Heart left ventricle (tissue), 16 donors: ENCODE data around the gene EGR4. TPM values are rescaled to one million over a fixed set of nuclear protein-coding genes. Genes with fewer than 3 reads are reported as not detected.

Source experiments
- ATAC-seq, 4 donors: fragments of 200-7000 bp; cut with Tn5 transposase; one replicate each; pipeline ENCODE4 v1.9.1; 2020 to 2022; ENCODE audit warnings: moderate library complexity in 4 of 4, mild to moderate bottlenecking in 3 of 4, moderate number of reproducible peaks in 1 of 4
- DNase-seq, 5 donors: peaks; one replicate each; pipeline ENCODE4 v3.0.0-alpha.2; 2020
- H3K27ac ChIP-seq, 12 donors: fragments of 200-600 bp; sonication (generic) in 4 of 12; one replicate each; pipeline versions ENCODE4 v1.5.0 to v1.8.0; 2016 to 2022; ENCODE audit warnings: mild to moderate bottlenecking in 2 of 12
- H3K27me3 ChIP-seq, 9 donors: fragments of 200-600 bp; sonication (generic) in 2 of 9; one replicate each; pipeline versions ENCODE4 v1.5.1 to v1.8.0; 2016 to 2022; ENCODE audit warnings: mild to moderate bottlenecking in 3 of 9
- H3K36me3 ChIP-seq, 9 donors: fragments of 200-600 bp; sonication (generic) in 2 of 9; one replicate each; pipeline versions ENCODE4 v1.5.0 to v1.8.0; 2018 to 2022; ENCODE audit warnings: mild to moderate bottlenecking in 2 of 9
- H3K4me1 ChIP-seq, 12 donors: fragments of 200-600 bp; sonication (generic) in 4 of 12; one replicate each; pipeline versions ENCODE4 v1.5.0 to v1.8.0; 2016 to 2022; ENCODE audit warnings: mild to moderate bottlenecking in 3 of 12
- H3K4me3 ChIP-seq, 12 donors: fragments of 200-600 bp; sonication (generic) in 4 of 12; one replicate each; pipeline versions ENCODE4 v1.5.0 to v1.8.0; 2017 to 2022; ENCODE audit warnings: mild to moderate bottlenecking in 9 of 12, moderate library complexity in 4 of 12
- H3K9me3 ChIP-seq, 12 donors: fragments of 200-600 bp; sonication (generic) in 4 of 12; one replicate each; pipeline versions ENCODE4 v1.5.0 to v1.8.0; 2016 to 2022; ENCODE audit warnings: mild to moderate bottlenecking in 1 of 12
- POLR2A ChIP-seq, 2 donors: fragments of 450-650 bp; IDR thresholded peaks; one replicate each; pipeline ENCODE4 v1.6.1; 2017; ENCODE audit warnings: antibody characterized with exemption in 2 of 2, mild to moderate bottlenecking in 2 of 2, moderate library complexity in 2 of 2
- WGBS, 4 donors: extraction: QIAGEN DNeasy Blood & Tissue Kit in 2 of 4; methylation state at CpG; one replicate each; pipeline versions ENCODE4 v1.1.5 to v1.1.7; 2013 to 2018; 5-methylcytosine and 5-hydroxymethylcytosine counted together
- intact Hi-C, 10 donors: fragments of 100-400 bp; cut with DNase I; formaldehyde crosslinking; loops; one replicate each; pipeline versions ENCODE4 v1.11.1 to v1.14.2; 2022
- polyA plus RNA-seq, 2 donors: library from polyadenylated mRNA; stranded (reverse); fragments of 200-250 nt; gene quantifications; one replicate each; pipeline ENCODE4 v1.2.3, GENCODE V29; 2013
- total RNA-seq, 9 donors: library from RNA; depleted of rRNA in 2 of 9; stranded (reverse); fragments of >200 nt in 2 of 9; fragmentation: NEBNext Ultra II Directional in 3 of 9; extraction: Animal tissue kit (Norgen Biotek cat#: 25700) in 3 of 9; gene quantifications; one replicate each; pipeline versions ENCODE4 v1.1.0 to v1.2.4, GENCODE V29; 2016 to 2023
- TF ChIP-seq, protein P1 (sequence below), 12 donors: fragments of 200-600 bp; sonication (generic) in 4 of 12; IDR thresholded peaks; one replicate each; pipeline versions ENCODE4 v1.5.0 to v1.8.0; 2018 to 2022; ENCODE audit warnings: antibody characterized with exemption in 12 of 12, mild to moderate bottlenecking in 5 of 12
- donor health status: ischemic (EF 13 %, LVEDD 7.1; RV severe dilation, severe dysfunction).
- donor health status: healthy with polysubstance abuse.
- donor health status: DM: no; HTN: yes; CAD: no.
- donor health status: DM: no; HTN: no; CAD: no.
- donor health status: ischemic (EF 25% LVEDD 6.9; RV normal size, moderate dysfunction).
- donor health status: ischemic (EF 25% LVEDD 5.7; RV mildly dilated, moderate dysfunction).
- donor health status: healthy.
- donor health status: DM: yes; HTN: yes; CAD: no.
- donor health status: ischemic (EF 35%, LVEDD 5.7; RV mildly dilated, moderate dysfunction).
- donor health status: nonischemic (EF 11% LVEDD 7.7; RV severe dilation, severe dysfunction).
- donor health status: DM: yes; HTN: yes; CAD: no.
- donor health status: PGD.
- donor health status: ischemic (EF 29% LVEDD 5.4; RV normal size, mild dysfunction).
- donor health status: nonischemic (EF 23%, LVEDD 6.1; RV moderate dilation, normal function).

Gene EGR4
- total and polyA plus RNA-seq, 11 donors, result not detected

DNA sequence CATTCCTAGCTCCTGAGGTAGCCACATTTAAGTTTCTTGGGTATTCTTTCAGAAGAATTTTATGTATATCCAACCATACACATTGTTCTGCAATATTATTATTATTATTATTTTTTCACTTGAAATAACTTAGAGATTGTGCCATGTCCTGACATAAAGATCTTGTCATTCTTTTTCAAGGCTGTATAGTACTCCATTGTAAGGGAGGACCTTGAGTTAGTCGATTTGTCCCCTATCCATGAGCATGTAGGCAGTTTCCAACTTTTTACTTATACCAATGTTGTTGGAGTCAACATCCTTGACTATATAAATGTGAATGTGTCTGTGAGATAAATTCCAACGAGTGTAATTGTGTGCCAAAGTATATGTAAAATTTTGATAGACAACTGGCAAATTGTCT lies 891 bp upstream of the EGR4 start:
- H3K27me3 ChIP-seq, result peaks cover 41 to 96% (median 66%) of the 10 kb centered on the region in 9 donors
- DNase-seq, result no peak
- WGBS, 4 donors, result 82 to 93% (median 87%) methylated on average over 2 of the region's 2 CpGs
- peaks cover 0 to 27% (median 9%) of the 10 kb centered on the region in 12 donors for H3K4me1 ChIP-seq
- no peak overlapping the region for H3K27ac ChIP-seq
- H3K36me3 ChIP-seq, result no peaks in the 10 kb centered on the region
- H3K4me3 ChIP-seq, result no peak overlapping the region
- TF ChIP-seq, protein P1, sequence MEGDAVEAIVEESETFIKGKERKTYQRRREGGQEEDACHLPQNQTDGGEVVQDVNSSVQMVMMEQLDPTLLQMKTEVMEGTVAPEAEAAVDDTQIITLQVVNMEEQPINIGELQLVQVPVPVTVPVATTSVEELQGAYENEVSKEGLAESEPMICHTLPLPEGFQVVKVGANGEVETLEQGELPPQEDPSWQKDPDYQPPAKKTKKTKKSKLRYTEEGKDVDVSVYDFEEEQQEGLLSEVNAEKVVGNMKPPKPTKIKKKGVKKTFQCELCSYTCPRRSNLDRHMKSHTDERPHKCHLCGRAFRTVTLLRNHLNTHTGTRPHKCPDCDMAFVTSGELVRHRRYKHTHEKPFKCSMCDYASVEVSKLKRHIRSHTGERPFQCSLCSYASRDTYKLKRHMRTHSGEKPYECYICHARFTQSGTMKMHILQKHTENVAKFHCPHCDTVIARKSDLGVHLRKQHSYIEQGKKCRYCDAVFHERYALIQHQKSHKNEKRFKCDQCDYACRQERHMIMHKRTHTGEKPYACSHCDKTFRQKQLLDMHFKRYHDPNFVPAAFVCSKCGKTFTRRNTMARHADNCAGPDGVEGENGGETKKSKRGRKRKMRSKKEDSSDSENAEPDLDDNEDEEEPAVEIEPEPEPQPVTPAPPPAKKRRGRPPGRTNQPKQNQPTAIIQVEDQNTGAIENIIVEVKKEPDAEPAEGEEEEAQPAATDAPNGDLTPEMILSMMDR (IDR thresholded peaks at IDR 0.05), result no peak
- TF ChIP-seq POLR2A (IDR thresholded peaks at IDR 0.05), result no peak
- intact Hi-C loops, result no loop called here
- no peak for ATAC-seq
- no peaks in the 10 kb centered on the region for H3K9me3 ChIP-seq

DNA sequence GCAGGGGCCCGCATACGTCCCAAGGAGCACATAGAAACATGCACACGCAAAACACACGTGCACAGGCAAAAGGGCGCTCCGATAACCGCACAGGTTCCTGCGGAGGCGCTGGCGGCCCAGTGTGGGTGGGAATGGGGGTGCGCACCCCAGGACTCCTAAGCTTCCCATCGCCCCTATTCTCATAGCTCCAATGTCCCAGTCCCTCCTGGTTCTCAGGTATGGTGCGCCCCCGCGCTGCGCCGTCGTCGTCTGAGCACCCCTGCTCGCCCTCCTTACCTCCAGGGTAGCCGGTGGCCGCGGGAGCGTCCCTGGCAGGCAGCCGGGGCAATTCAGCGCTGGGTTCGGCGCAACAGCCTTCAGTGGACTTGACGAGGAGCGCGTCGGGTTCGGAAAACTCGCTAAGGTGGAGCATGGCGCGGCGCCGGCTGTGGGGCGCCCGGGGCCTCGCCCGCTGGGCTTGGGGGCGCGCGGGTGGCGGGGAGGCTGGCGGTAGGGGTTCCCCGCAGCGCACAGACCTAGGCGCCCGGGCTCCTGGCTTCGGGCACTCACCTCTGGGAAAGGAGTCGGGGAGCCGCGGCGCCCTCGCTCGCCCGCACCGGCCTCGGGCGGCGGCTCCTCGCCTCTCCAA lies 328 bp downstream of the EGR4 start:
- Histone ChIP-seq H3K4me3 (peak overlapping the region; percentile 19 to 63 (median 42)), H3K4me1 (peaks cover 0 to 27% (median 9%) of the 10 kb centered on the region in 12 donors), H3K27ac (no peak overlapping the region), H3K36me3 (no peaks in the 10 kb centered on the region), H3K27me3 (peaks cover 42 to 99% (median 69%) of the 10 kb centered on the region in 9 donors), H3K9me3 (no peaks in the 10 kb centered on the region)
- DNase-seq (no peak), ATAC-seq (peak in 1 of 4 donors; percentile 11)
- intact Hi-C loops, result no loop called here
- 3 to 40% (median 4%) methylated on average over 1 to 64 of the region's 64 CpGs for WGBS, 4 donors
- TF ChIP-seq POLR2A (IDR thresholded peaks at IDR 0.05), result no peak
- TF ChIP-seq, protein P1 (IDR thresholded peaks at IDR 0.05), result no peak

DNA sequence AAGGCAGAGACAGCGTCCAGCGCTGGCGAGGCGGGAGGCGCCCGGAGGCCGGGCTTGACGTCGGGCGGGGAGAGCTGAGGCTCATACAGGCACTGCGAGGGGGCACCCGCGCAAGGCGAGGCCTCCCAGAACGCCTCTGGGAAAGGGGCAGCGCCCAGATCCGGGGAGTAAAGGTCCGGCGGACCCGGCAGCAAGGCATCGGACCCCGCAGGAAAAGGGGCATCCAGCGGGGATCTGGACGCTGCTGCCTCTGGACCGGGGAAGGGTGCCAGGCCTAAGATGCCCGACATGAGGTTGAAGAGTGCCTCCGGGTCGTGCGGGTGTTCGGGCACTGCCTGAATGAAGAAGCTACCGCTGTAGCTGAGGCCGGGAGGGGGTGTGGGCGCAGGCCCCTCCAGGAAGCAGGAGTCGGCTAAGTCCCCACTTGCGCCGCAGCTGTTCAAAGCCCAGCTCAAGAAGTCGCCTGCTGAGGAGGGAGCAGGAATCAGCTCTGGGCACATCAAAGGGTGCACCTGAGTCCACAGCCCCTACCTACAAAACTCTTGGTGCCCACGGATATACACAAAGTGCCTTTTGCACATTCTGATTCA lies 937 bp downstream of the EGR4 start:
- H3K27me3 ChIP-seq, result peaks cover 42 to 98% (median 69%) of the 10 kb centered on the region in 9 donors
- H3K27ac ChIP-seq, result no peak overlapping the region
- H3K9me3 ChIP-seq, result no peaks in the 10 kb centered on the region
- intact Hi-C loops, result no loop called here
- H3K36me3 ChIP-seq, result no peaks in the 10 kb centered on the region
- H3K4me1 ChIP-seq, result peaks cover 0 to 27% (median 9%) of the 10 kb centered on the region in 12 donors
- WGBS, 4 donors, result 5 to 9% (median 6%) methylated on average over 19 to 38 of the region's 38 CpGs
- no peak overlapping the region for H3K4me3 ChIP-seq
- no peak for ATAC-seq
- no peak for TF ChIP-seq POLR2A (IDR thresholded peaks at IDR 0.05)
- TF ChIP-seq, protein P1 (IDR thresholded peaks at IDR 0.05), result no peak
- DNase-seq, result no peak

DNA sequence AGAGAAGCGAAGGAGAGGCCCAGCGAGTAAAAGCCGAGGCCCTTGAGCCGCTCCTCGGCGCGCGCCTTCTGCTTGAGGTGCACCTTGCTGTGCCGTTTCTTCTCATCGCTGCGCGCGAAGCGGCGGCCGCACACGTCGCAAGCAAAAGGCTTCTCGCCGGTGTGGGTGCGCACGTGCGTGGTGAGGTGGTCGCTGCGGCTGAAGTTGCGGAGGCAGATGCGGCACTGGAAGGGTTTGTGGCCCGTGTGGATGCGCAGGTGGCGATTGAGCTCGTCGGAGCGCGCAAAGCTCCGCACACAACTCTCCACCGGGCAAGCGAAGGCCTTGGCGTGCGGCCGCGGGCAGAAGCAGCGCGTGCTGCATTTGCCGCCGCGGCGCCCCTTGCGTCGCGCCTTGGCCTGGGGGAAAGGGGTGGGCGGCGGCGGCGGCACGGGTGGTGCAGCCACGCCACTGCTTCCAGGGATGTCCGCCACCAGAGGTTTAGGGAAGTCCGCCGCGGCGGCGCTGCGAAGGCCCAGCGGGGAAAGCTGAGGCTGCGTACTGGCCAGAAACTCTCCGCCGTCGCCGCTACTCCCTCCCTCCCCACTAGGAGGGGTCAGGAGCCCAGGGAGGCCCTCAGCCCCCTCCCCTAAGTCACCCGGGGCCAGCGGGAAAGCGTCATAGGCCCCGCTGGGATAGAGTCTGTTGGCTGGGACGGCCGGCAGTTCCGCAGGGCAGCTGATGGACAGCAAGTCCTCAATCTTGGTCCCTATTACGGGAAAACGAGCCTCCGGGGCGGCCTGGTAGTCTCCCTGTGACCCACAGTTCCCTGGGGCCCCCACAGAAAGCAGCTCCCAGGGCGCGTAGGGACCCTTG lies 1.7 kb downstream of the EGR4 start:
- intact Hi-C loops, result no loop called here
- Histone ChIP-seq H3K4me3 (peak overlapping the region in 6 of 12 donors; percentile 3 to 32 (median 24)), H3K27me3 (peaks cover 42 to 98% (median 71%) of the 10 kb centered on the region in 9 donors), H3K9me3 (no peaks in the 10 kb centered on the region), H3K4me1 (peaks cover 0 to 27% (median 9%) of the 10 kb centered on the region in 12 donors), H3K27ac (no peak overlapping the region), H3K36me3 (no peaks in the 10 kb centered on the region)
- WGBS, 4 donors, result 1 to 2% (median 2%) methylated on average over 21 to 82 of the region's 82 CpGs
- DNase-seq, result no peak
- no peak for ATAC-seq
- TF ChIP-seq POLR2A (IDR thresholded peaks at IDR 0.05), result no peak
- TF ChIP-seq, protein P1 (IDR thresholded peaks at IDR 0.05), result no peak
